Activated naive CD8-positive, alpha-beta T cell treated with anti-CD3 and anti-CD28 coated beads for 36 hours (primary cell): Measurements from ENCODE around the gene GLTP. TPM values are rescaled to one million over a fixed set of nuclear protein-coding genes. Genes with fewer than 3 reads are reported as not detected.

Experiments
- total RNA-seq, 2 experiments: library from RNA; stranded (reverse); gene quantifications; one replicate each; pipeline ENCODE4 v1.2.3, GENCODE V29; 2021

The GLTP gene
- total RNA-seq, 2 experiments from 2014 or later, result 31.5 to 32.4 TPM

Other genes starting within 250 kb of the GLTP start
- 1 to 10 TPM; 1.1 to 1.8 TPM for gene FAM222A, start 166.7 kb downstream of the GLTP start, total RNA-seq
- gene TRPV4, start 47.1 kb downstream of the GLTP start, total RNA-seq, result not detected
- 10 to 100 TPM; 22.9 to 24.9 TPM for gene TCHP, start 19.7 kb upstream of the GLTP start, total RNA-seq
- gene GIT2, start 115.8 kb upstream of the GLTP start, total RNA-seq, result 10 to 100 TPM; 50.6 to 51.0 TPM
- 10 to 100 TPM; 36.8 to 43.6 TPM for gene ANKRD13A, start 118.9 kb upstream of the GLTP start, total RNA-seq
- gene C12orf76, start 168.0 kb upstream of the GLTP start, total RNA-seq, result 1 to 10 TPM; 6.6 to 7.3 TPM
- gene IFT81, start 243.8 kb upstream of the GLTP start, total RNA-seq, result 1 to 10 TPM; 3.1 to 3.4 TPM